NB4 (cell line): ENCODE measurements around the gene UBE2J2.

ENCODE experiments used
- DNase-seq: peaks from one replicate; pipeline ENCODE4 v3.0.0; 2010; ENCODE audit warnings: low read depth
- H3K4me3 ChIP-seq: one replicate; pipeline ENCODE4 v1.5.1; 2011; ENCODE audit warnings: mild to moderate bottlenecking, low read depth, low read length, moderate library complexity
- MYC ChIP-seq: IDR thresholded peaks from 2 replicates; pipeline ENCODE4 v1.6.1; 2011; ENCODE audit warnings: low read depth, low read length
- POLR2A ChIP-seq: IDR thresholded peaks from 2 replicates; pipeline ENCODE4 v1.6.1; 2011; ENCODE audit warnings: mild to moderate bottlenecking; ENCODE audit not compliant: insufficient read length; ENCODE audit errors: extremely low read depth
- TF ChIP-seq, protein P1 (sequence below): IDR thresholded peaks from one replicate; pipeline ENCODE4 v1.5.1; 2012; ENCODE audit warnings: low read depth, low read length
- TF ChIP-seq, protein P2 (sequence below): IDR thresholded peaks from 2 replicates; pipeline ENCODE4 v1.6.1; 2011; ENCODE audit warnings: low read depth, low read length

The UBE2J2 gene

DNA sequence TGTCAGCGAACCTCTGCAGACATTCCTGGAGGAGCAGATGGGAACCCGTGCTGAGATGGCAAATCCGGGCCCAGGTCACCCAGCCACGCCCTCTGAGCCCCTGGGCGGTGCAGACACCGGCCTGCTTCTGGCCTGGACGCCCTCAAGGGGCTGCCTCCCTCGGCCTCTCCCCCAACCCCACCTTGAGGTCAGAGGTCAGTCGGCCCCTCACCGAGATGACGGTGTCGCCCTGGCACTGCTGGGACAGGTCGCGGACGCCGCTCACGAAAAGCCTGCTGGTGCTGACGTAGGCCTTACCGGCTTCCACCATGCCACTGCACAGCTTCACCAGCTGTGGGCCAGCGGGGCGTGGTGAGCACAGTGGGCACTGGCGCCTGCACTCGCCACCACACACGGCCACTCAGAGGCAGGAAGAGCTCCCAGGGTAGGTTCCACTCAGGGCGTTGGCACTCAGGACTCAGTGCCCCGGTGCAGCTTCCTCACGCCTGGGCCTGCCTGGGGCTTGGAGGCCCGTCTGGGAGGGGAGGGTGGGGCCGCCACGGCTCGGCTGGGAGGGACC, 29.4 kb upstream of the UBE2J2 start:
- no peak for DNase-seq
- TF ChIP-seq, protein P1, sequence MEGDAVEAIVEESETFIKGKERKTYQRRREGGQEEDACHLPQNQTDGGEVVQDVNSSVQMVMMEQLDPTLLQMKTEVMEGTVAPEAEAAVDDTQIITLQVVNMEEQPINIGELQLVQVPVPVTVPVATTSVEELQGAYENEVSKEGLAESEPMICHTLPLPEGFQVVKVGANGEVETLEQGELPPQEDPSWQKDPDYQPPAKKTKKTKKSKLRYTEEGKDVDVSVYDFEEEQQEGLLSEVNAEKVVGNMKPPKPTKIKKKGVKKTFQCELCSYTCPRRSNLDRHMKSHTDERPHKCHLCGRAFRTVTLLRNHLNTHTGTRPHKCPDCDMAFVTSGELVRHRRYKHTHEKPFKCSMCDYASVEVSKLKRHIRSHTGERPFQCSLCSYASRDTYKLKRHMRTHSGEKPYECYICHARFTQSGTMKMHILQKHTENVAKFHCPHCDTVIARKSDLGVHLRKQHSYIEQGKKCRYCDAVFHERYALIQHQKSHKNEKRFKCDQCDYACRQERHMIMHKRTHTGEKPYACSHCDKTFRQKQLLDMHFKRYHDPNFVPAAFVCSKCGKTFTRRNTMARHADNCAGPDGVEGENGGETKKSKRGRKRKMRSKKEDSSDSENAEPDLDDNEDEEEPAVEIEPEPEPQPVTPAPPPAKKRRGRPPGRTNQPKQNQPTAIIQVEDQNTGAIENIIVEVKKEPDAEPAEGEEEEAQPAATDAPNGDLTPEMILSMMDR = no peak
- TF ChIP-seq, protein P2, sequence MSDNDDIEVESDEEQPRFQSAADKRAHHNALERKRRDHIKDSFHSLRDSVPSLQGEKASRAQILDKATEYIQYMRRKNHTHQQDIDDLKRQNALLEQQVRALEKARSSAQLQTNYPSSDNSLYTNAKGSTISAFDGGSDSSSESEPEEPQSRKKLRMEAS = no peak
- TF ChIP-seq POLR2A (no peak), MYC (no peak)
- H3K4me3 ChIP-seq = no peak overlapping the region

DNA sequence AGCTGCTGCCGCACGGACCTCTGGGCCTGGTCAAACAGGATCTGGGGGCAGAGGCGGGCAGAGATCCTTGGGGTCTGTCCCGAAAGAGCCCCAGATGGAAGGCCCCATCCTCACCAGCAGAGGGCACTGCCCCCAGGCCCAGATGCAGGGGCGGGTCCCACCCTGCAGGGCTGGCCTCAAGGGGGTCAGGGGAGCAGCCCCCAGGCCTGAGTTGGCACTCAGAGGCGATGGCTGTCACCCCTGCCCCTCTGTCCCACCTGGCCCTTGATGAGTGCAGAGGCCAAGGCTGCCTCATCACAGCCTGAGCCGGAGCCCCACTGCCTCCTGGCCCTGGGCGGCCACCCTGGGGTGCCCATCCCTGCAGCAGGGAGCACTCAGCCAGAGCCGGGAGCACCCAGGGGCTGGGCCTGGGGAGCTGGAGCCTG, 28.4 kb upstream of the UBE2J2 start:
- TF ChIP-seq, protein P1 = peak; percentile 58
- TF ChIP-seq POLR2A = no peak
- H3K4me3 ChIP-seq = no peak overlapping the region
- DNase-seq = no peak

DNA sequence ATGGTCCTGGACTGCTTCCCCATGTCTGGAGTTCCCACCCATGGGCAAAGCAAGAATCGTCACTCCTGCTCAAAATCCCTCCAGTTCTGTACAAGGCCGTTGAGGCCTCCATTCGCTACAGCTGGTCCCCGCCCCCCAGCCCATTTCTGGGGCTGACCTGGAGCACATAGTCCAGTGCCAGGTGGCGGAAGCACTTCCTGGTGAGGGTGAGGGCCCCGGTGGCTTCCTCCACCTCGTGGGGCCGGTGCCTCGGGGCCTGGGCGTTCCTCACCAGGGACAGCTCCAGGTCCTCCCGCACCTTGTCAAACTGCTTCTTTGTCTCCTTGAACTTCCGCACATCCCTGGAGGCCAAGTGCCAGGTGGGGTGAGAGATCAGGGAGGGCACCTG, 26.7 kb upstream of the UBE2J2 start:
- TF ChIP-seq, protein P1 = no peak
- no peak for TF ChIP-seq POLR2A
- TF ChIP-seq, protein P2 = no peak
- no peak for TF ChIP-seq MYC
- DNase-seq = no peak
- no peak overlapping the region for H3K4me3 ChIP-seq

DNA sequence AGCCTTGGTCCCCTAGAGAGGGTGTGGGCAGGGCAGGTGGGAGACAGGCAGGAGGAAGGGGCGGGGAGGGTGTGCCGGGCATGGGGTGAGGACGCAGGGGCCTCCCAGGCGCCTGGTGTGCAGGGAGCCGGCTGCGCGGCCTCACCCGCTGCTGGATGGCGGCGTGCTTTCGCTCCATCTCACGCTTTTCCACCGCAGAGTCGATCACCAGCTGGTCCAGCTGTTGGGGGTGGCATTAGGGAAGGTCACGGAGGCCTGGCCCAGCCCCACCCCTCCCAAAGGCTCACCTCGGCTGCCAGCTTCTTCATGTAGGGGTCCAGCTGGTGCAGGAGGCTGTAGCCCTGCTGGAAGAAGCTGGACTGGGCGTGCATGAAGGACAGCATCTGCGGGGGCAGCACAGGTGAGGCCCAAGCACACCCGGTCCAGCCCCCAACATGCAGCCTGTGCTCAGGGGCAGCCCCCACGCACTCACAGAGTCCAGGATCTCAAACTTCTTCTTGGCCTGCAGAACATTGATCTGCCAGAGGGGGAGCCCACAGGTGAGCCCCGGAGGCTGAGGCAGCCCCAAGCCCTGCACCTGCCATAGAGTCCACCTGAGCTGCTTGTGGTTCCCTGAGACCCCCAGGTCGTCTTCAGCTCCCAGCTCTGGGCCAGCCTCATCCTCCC, 26.2 kb upstream of the UBE2J2 start:
- no peak overlapping the region for H3K4me3 ChIP-seq
- no peak for DNase-seq
- TF ChIP-seq, protein P1 = no peak
- TF ChIP-seq, protein P2 = no peak
- TF ChIP-seq POLR2A (no peak), MYC (no peak)

DNA sequence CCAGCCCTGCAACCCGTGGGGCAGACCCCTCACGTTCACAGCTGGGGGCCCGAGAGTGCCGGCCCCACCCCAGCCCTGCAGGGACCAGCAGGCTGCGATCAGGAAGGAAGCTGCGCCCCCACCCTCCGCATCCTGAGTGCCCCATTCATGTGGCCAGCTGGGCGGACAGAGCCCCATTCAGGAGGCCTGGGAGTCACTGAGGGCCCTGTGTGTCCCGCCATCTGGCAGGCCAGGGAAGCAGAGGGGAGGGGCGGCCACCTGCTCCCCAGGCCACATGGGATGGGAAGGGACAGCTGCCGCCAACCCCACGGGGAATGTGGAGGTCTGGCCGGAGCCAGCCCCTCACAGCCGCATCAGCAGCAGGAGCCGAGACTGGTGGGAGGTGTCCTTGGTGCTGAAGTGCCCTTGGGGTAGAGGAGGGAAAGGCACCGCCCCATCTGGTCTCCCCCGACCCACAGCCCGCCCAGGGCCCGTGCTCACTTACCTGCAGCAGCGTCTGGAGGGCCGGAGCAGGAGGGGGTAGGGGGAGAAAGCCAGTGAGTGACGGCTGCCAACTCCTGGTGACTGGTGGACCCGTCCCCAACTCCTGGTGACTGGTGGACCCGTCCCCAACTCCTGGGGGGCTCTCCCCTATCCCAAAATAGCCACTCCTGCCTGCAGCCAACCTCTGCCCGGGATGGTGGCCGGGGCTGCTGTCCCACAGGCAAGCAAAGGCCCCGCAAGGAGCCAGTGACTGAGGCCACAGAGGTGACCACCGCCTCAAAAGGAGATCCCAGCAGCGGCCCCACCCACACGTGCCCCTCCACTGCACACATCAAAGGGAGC, 25.4 kb upstream of the UBE2J2 start:
- H3K4me3 ChIP-seq = no peak overlapping the region
- no peak for TF ChIP-seq POLR2A
- TF ChIP-seq MYC = no peak
- TF ChIP-seq, protein P2 = peak; percentile 15; the same call in 1 of the 2 replicates
- TF ChIP-seq, protein P1 = no peak
- DNase-seq = peak; percentile 46
